Measurements from ENCODE around the gene KMT2E.

Gene KMT2E

GRCh38 chr7:104980841-104981671 lies 32.9 kb upstream of the KMT2E start:
- Histone ChIP-seq H3K27me3 (no peaks in the 10 kb centered on the region), H3K9me3 (no peaks in the 10 kb centered on the region), H3K4me1 (peaks cover 0 to 84% (median 68%) of the 10 kb centered on the region in 4 donors), H3K36me3 (no peaks in the 10 kb centered on the region), H3K4me3 (no peak overlapping the region), H3K27ac (peak overlapping the region; percentile 66 to 90)
- no peak for DNase-seq
- intact Hi-C loops (cut with DNase I; ENCODE audit: low total_unique reads) = no loop called here
- TF ChIP-seq CTCF (IDR thresholded peaks at IDR 0.05) = peak; percentile 72 to 76

DNA sequence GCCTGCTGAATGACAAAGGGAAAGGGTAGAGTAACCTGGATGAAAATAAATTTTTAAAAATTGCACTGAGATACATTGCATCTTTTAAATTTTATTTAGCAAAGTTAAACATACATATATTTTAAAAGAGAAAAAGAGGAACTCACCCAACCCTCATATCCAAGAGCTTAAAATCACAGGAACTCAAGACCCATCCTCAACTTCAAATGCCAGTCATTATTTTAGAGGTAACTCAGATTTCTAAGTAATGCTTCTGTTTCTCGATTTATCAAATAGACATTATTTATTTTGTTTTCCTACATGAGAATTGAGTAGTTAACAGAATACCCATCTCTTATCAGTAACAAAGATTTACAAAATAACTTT lies 32.4 kb upstream of the KMT2E start:
- intact Hi-C loops (cut with DNase I; ENCODE audit: low total_unique reads) = no loop called here
- TF ChIP-seq CTCF (IDR thresholded peaks at IDR 0.05) = no peak
- H3K36me3 ChIP-seq = no peaks in the 10 kb centered on the region
- peak overlapping the region; percentile 11 to 90 for H3K27ac ChIP-seq
- H3K27me3 ChIP-seq = no peaks in the 10 kb centered on the region
- H3K4me1 ChIP-seq = peaks cover 0 to 84% (median 70%) of the 10 kb centered on the region in 4 donors
- DNase-seq = no peak
- H3K4me3 ChIP-seq = no peak overlapping the region
- H3K9me3 ChIP-seq = no peaks in the 10 kb centered on the region

GRCh38 chr7:104982308-104983075 lies 31.5 kb upstream of the KMT2E start:
- Histone ChIP-seq H3K27ac (peak overlapping the region; percentile 90 to 97), H3K27me3 (no peaks in the 10 kb centered on the region), H3K36me3 (no peaks in the 10 kb centered on the region), H3K9me3 (no peaks in the 10 kb centered on the region), H3K4me1 (peaks cover 0 to 77% (median 66%) of the 10 kb centered on the region in 4 donors), H3K4me3 (peak overlapping the region; percentile 60 to 83)
- no peak for DNase-seq
- intact Hi-C loops (cut with DNase I; ENCODE audit: low total_unique reads) = no loop called here
- no peak for TF ChIP-seq CTCF (IDR thresholded peaks at IDR 0.05)

DNA sequence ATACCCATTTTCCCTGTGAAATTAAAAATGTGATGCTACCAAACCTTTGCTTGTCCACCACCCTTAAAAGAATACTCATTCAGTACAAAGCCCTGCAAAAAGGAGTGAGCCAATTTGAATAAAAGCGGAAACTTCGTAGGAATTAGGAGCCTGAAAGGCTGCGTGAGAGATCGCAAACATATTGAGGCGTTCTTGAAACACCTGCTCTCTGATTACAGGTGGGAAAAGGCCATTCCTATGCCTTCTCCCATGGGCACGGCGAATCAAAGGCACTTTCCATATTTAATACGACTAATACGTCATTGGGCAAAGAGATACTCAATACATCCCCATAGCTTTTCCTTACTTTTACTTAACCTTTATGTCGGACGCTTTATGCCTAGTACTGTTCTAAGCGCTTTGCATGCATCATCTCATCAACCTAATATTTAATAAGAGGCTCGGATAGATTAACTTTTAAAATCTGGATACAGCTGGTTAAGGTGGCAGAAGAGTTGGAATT lies 30.9 kb upstream of the KMT2E start:
- H3K27ac ChIP-seq = peak overlapping the region; percentile 90 to 97
- intact Hi-C loops (cut with DNase I; ENCODE audit: low total_unique reads) = no loop called here
- H3K4me3 ChIP-seq = peak overlapping the region; percentile 60 to 83
- TF ChIP-seq CTCF (IDR thresholded peaks at IDR 0.05) = no peak
- peaks cover 0 to 71% (median 61%) of the 10 kb centered on the region in 4 donors for H3K4me1 ChIP-seq
- H3K36me3 ChIP-seq = no peaks in the 10 kb centered on the region
- H3K27me3 ChIP-seq = no peaks in the 10 kb centered on the region
- DNase-seq = no peak
- no peaks in the 10 kb centered on the region for H3K9me3 ChIP-seq

- TF ChIP-seq CTCF (IDR thresholded peaks at IDR 0.05) = peak; percentile 53 to 65
- H3K27ac ChIP-seq = peak overlapping the region; percentile 90 to 97
- H3K27me3 ChIP-seq = no peaks in the 10 kb centered on the region
- DNase-seq = peak; percentile 92 to 94
- no peaks in the 10 kb centered on the region for H3K36me3 ChIP-seq
- intact Hi-C loops (cut with DNase I; ENCODE audit: low total_unique reads) = no loop called here
- H3K9me3 ChIP-seq = no peaks in the 10 kb centered on the region
- H3K4me1 ChIP-seq = peaks cover 0 to 64% (median 55%) of the 10 kb centered on the region in 4 donors
- H3K4me3 ChIP-seq = peak overlapping the region; percentile 60 to 83
Measured at GRCh38 chr7:104983578-104984539, 30.1 kb upstream of the KMT2E start.
